ENCODE data around the gene CENPQ.

The CENPQ gene

GRCh38 chr6:49490633-49491032 is 27.5 kb downstream of the CENPQ start:
- Histone ChIP-seq H3K4me2 (ENCODE audit: low read length) (no peak overlapping the region), H3K4me1 (ENCODE audit: low read length) (no peaks in the 10 kb centered on the region), H3K4me3 (ENCODE audit: low read length) (no peak overlapping the region), H3K9me3 (ENCODE audit: insufficient read depth, low read length) (no peaks in the 10 kb centered on the region), H3K79me2 (ENCODE audit: low read length) (no peaks in the 10 kb centered on the region), H3K27me3 (ENCODE audit: low read depth, low read length) (no peaks in the 10 kb centered on the region), H3K36me3 (replicated peaks; ENCODE audit: low read depth, low read length) (peaks cover 28% of the 10 kb centered on the region), H2AFZ (ENCODE audit: low read depth, low read length) (no peak overlapping the region), H3K9ac (ENCODE audit: low read length) (no peak overlapping the region), H3K27ac (ENCODE audit: low read length) (no peak overlapping the region), H4K20me1 (ENCODE audit: insufficient read depth, low read length) (no peaks in the 10 kb centered on the region)
- TF ChIP-seq CTCF (IDR thresholded peaks at IDR 0.05; ENCODE audit: low read depth, low read length) = no peak
- no peak for TF ChIP-seq EZH2phosphoT487 (IDR thresholded peaks at IDR 0.05; ENCODE audit: low read depth)

- Histone ChIP-seq H3K27ac (ENCODE audit: low read length) (no peak overlapping the region), H3K4me2 (ENCODE audit: low read length) (no peak overlapping the region), H3K79me2 (ENCODE audit: low read length) (no peaks in the 10 kb centered on the region)
These were observed 34.1 kb downstream of the CENPQ start for GRCh38 chr6:49497304-49497703.

GRCh38 chr6:49499126-49499525 is 36.0 kb downstream of the CENPQ start:
- Histone ChIP-seq H3K4me2 (ENCODE audit: low read length) (no peak overlapping the region), H3K9me3 (ENCODE audit: insufficient read depth, low read length) (no peaks in the 10 kb centered on the region), H3K9ac (ENCODE audit: low read length) (no peak overlapping the region), H4K20me1 (ENCODE audit: insufficient read depth, low read length) (no peaks in the 10 kb centered on the region), H3K27ac (ENCODE audit: low read length) (no peak overlapping the region), H3K27me3 (ENCODE audit: low read depth, low read length) (no peaks in the 10 kb centered on the region), H3K36me3 (replicated peaks; ENCODE audit: low read depth, low read length) (peaks cover 3% of the 10 kb centered on the region), H3K4me1 (ENCODE audit: low read length) (no peaks in the 10 kb centered on the region), H2AFZ (ENCODE audit: low read depth, low read length) (no peak overlapping the region), H3K79me2 (ENCODE audit: low read length) (no peaks in the 10 kb centered on the region), H3K4me3 (ENCODE audit: low read length) (no peak overlapping the region)
- TF ChIP-seq EZH2phosphoT487 (IDR thresholded peaks at IDR 0.05; ENCODE audit: low read depth) = no peak
- no peak for TF ChIP-seq CTCF (IDR thresholded peaks at IDR 0.05; ENCODE audit: low read depth, low read length)

More at GRCh38 chr6:49497304-49497703, 34.1 kb downstream of the CENPQ start:
- Histone ChIP-seq H3K9me3 (ENCODE audit: insufficient read depth, low read length) (no peaks in the 10 kb centered on the region), H3K9ac (ENCODE audit: low read length) (no peak overlapping the region), H3K4me1 (ENCODE audit: low read length) (no peaks in the 10 kb centered on the region), H2AFZ (ENCODE audit: low read depth, low read length) (no peak overlapping the region), H4K20me1 (ENCODE audit: insufficient read depth, low read length) (no peaks in the 10 kb centered on the region), H3K4me3 (ENCODE audit: low read length) (no peak overlapping the region), H3K36me3 (replicated peaks; ENCODE audit: low read depth, low read length) (peaks cover 12% of the 10 kb centered on the region), H3K27me3 (ENCODE audit: low read depth, low read length) (no peaks in the 10 kb centered on the region)
- TF ChIP-seq EZH2phosphoT487 (IDR thresholded peaks at IDR 0.05; ENCODE audit: low read depth) (no peak), CTCF (IDR thresholded peaks at IDR 0.05; ENCODE audit: low read depth, low read length) (no peak)

- no peak within 1 kb of the TSS for H3K4me3 ChIP-seq (ENCODE audit: low read length)
- H3K27me3 ChIP-seq (ENCODE audit: low read depth, low read length) = no peaks in the 10 kb centered on the region
- H2AFZ ChIP-seq (ENCODE audit: low read depth, low read length) = no peak within 1 kb of the TSS
- no peaks in the 10 kb centered on the region for H4K20me1 ChIP-seq (ENCODE audit: insufficient read depth, low read length)
- TF ChIP-seq EZH2phosphoT487 (IDR thresholded peaks at IDR 0.05; ENCODE audit: low read depth) (no peak), CTCF (IDR thresholded peaks at IDR 0.05; ENCODE audit: low read depth, low read length) (no peak)
- H3K4me2 ChIP-seq (ENCODE audit: low read length) = no peak within 1 kb of the TSS
- no peaks in the 10 kb centered on the region for H3K4me1 ChIP-seq (ENCODE audit: low read length)
- H3K79me2 ChIP-seq (ENCODE audit: low read length) = no peaks in the 10 kb centered on the region
- H3K36me3 ChIP-seq (replicated peaks; ENCODE audit: low read depth, low read length) = peaks cover 3% of the 10 kb centered on the region
- no peaks in the 10 kb centered on the region for H3K9me3 ChIP-seq (ENCODE audit: insufficient read depth, low read length)
- H3K27ac ChIP-seq (ENCODE audit: low read length) = no peak within 1 kb of the TSS
- H3K9ac ChIP-seq (ENCODE audit: low read length) = no peak within 1 kb of the TSS
These were observed 36.5 kb downstream of the CENPQ start, which contains the start of gene GLYATL3 for GRCh38 chr6:49499623-49500022. TSS of gene GLYATL3 (plus strand) at chr6:49499923. CDS start at chr6:49511991, 12,068 bp downstream.

All from OCI-LY3 (cell line).